ENCODE measurements around the gene BFSP2.

The BFSP2 gene

GRCh38 chr3:133401374-133402135 is 1.7 kb downstream of the BFSP2 start:
- no peaks in the 10 kb centered on the region for H3K27me3 ChIP-seq (ENCODE audit: control insufficient read depth, insufficient read depth, low read length)
- H3K27ac ChIP-seq (ENCODE audit: low read depth, low read length) = no peak overlapping the region
- H3K4me3 ChIP-seq (ENCODE audit: low read depth, low read length) = no peak overlapping the region
- no peaks in the 10 kb centered on the region; the same call in 1 of the 2 replicates for H3K36me3 ChIP-seq (ENCODE audit: control insufficient read depth, insufficient read depth, low read length)
- no peak overlapping the region for H3K9ac ChIP-seq (ENCODE audit: low read depth, low read length)
- H3K9me3 ChIP-seq (ENCODE audit: control insufficient read depth, insufficient read depth, low read length) = no peaks in the 10 kb centered on the region
- no peaks in the 10 kb centered on the region for H3K4me1 ChIP-seq (ENCODE audit: control insufficient read depth, insufficient read depth, low read length)

- H3K9me3 ChIP-seq (ENCODE audit: control insufficient read depth, insufficient read depth, low read length) = no peaks in the 10 kb centered on the region
- H3K4me3 ChIP-seq (ENCODE audit: low read depth, low read length) = no peak overlapping the region
- no peaks in the 10 kb centered on the region for H3K4me1 ChIP-seq (ENCODE audit: control insufficient read depth, insufficient read depth, low read length)
- H3K27me3 ChIP-seq (ENCODE audit: control insufficient read depth, insufficient read depth, low read length) = no peaks in the 10 kb centered on the region
- no peaks in the 10 kb centered on the region for H3K36me3 ChIP-seq (ENCODE audit: control insufficient read depth, insufficient read depth, low read length)
- H3K27ac ChIP-seq (ENCODE audit: low read depth, low read length) = no peak overlapping the region
- H3K9ac ChIP-seq (ENCODE audit: low read depth, low read length) = no peak overlapping the region
Observed at GRCh38 chr3:133404920-133405319, 5.1 kb downstream of the BFSP2 start.

GRCh38 chr3:133408366-133408765 is 8.5 kb downstream of the BFSP2 start:
- H3K9ac ChIP-seq (ENCODE audit: low read depth, low read length) = no peak overlapping the region
- no peaks in the 10 kb centered on the region for H3K4me1 ChIP-seq (ENCODE audit: control insufficient read depth, insufficient read depth, low read length)
- no peak overlapping the region for H3K27ac ChIP-seq (ENCODE audit: low read depth, low read length)
- no peak overlapping the region for H3K4me3 ChIP-seq (ENCODE audit: low read depth, low read length)
- H3K36me3 ChIP-seq (ENCODE audit: control insufficient read depth, insufficient read depth, low read length) = no peaks in the 10 kb centered on the region
- no peaks in the 10 kb centered on the region for H3K9me3 ChIP-seq (ENCODE audit: control insufficient read depth, insufficient read depth, low read length)
- no peaks in the 10 kb centered on the region for H3K27me3 ChIP-seq (ENCODE audit: control insufficient read depth, insufficient read depth, low read length)

- no peak overlapping the region for H3K4me3 ChIP-seq (ENCODE audit: low read depth, low read length)
- no peaks in the 10 kb centered on the region for H3K9me3 ChIP-seq (ENCODE audit: control insufficient read depth, insufficient read depth, low read length)
- H3K9ac ChIP-seq (ENCODE audit: low read depth, low read length) = no peak overlapping the region
- H3K4me1 ChIP-seq (ENCODE audit: control insufficient read depth, insufficient read depth, low read length) = no peaks in the 10 kb centered on the region
- no peaks in the 10 kb centered on the region for H3K27me3 ChIP-seq (ENCODE audit: control insufficient read depth, insufficient read depth, low read length)
- H3K36me3 ChIP-seq (ENCODE audit: control insufficient read depth, insufficient read depth, low read length) = no peaks in the 10 kb centered on the region
- H3K27ac ChIP-seq (ENCODE audit: low read depth, low read length) = no peak overlapping the region
Observed at GRCh38 chr3:133408961-133409360, 9.1 kb downstream of the BFSP2 start.

- H3K27me3 ChIP-seq (ENCODE audit: control insufficient read depth, insufficient read depth, low read length) = no peaks in the 10 kb centered on the region
- H3K9me3 ChIP-seq (ENCODE audit: control insufficient read depth, insufficient read depth, low read length) = no peaks in the 10 kb centered on the region
- H3K4me1 ChIP-seq (ENCODE audit: control insufficient read depth, insufficient read depth, low read length) = no peaks in the 10 kb centered on the region
- H3K36me3 ChIP-seq (ENCODE audit: control insufficient read depth, insufficient read depth, low read length) = no peaks in the 10 kb centered on the region
- H3K9ac ChIP-seq (ENCODE audit: low read depth, low read length) = no peak overlapping the region
- no peak overlapping the region for H3K4me3 ChIP-seq (ENCODE audit: low read depth, low read length)
- H3K27ac ChIP-seq (ENCODE audit: low read depth, low read length) = no peak overlapping the region
Observed at GRCh38 chr3:133410191-133410892, 10.5 kb downstream of the BFSP2 start.

GRCh38 chr3:133412183-133413132 is 12.6 kb downstream of the BFSP2 start:
- Histone ChIP-seq H3K9me3 (ENCODE audit: control insufficient read depth, insufficient read depth, low read length) (no peaks in the 10 kb centered on the region), H3K27me3 (ENCODE audit: control insufficient read depth, insufficient read depth, low read length) (no peaks in the 10 kb centered on the region), H3K36me3 (ENCODE audit: control insufficient read depth, insufficient read depth, low read length) (no peaks in the 10 kb centered on the region), H3K9ac (ENCODE audit: low read depth, low read length) (no peak overlapping the region), H3K27ac (ENCODE audit: low read depth, low read length) (no peak overlapping the region), H3K4me1 (ENCODE audit: control insufficient read depth, insufficient read depth, low read length) (no peaks in the 10 kb centered on the region), H3K4me3 (ENCODE audit: low read depth, low read length) (no peak overlapping the region)

GRCh38 chr3:133413161-133414020 is 13.5 kb downstream of the BFSP2 start:
- H3K9ac ChIP-seq (ENCODE audit: low read depth, low read length) = no peak overlapping the region
- no peaks in the 10 kb centered on the region for H3K9me3 ChIP-seq (ENCODE audit: control insufficient read depth, insufficient read depth, low read length)
- no peak overlapping the region for H3K4me3 ChIP-seq (ENCODE audit: low read depth, low read length)
- no peaks in the 10 kb centered on the region for H3K36me3 ChIP-seq (ENCODE audit: control insufficient read depth, insufficient read depth, low read length)
- no peaks in the 10 kb centered on the region for H3K27me3 ChIP-seq (ENCODE audit: control insufficient read depth, insufficient read depth, low read length)
- H3K4me1 ChIP-seq (ENCODE audit: control insufficient read depth, insufficient read depth, low read length) = no peaks in the 10 kb centered on the region
- H3K27ac ChIP-seq (ENCODE audit: low read depth, low read length) = no peak overlapping the region

- Histone ChIP-seq H3K36me3 (ENCODE audit: control insufficient read depth, insufficient read depth, low read length) (no peaks in the 10 kb centered on the region), H3K9ac (ENCODE audit: low read depth, low read length) (no peak overlapping the region), H3K4me3 (ENCODE audit: low read depth, low read length) (no peak overlapping the region), H3K4me1 (ENCODE audit: control insufficient read depth, insufficient read depth, low read length) (no peaks in the 10 kb centered on the region), H3K9me3 (ENCODE audit: control insufficient read depth, insufficient read depth, low read length) (no peaks in the 10 kb centered on the region), H3K27ac (ENCODE audit: low read depth, low read length) (no peak overlapping the region), H3K27me3 (ENCODE audit: control insufficient read depth, insufficient read depth, low read length) (no peaks in the 10 kb centered on the region)
Observed at GRCh38 chr3:133414021-133414392, 14.2 kb downstream of the BFSP2 start.

GRCh38 chr3:133418361-133418760 is 18.5 kb downstream of the BFSP2 start:
- Histone ChIP-seq H3K36me3 (ENCODE audit: control insufficient read depth, insufficient read depth, low read length) (no peaks in the 10 kb centered on the region), H3K4me1 (ENCODE audit: control insufficient read depth, insufficient read depth, low read length) (no peaks in the 10 kb centered on the region), H3K27me3 (ENCODE audit: control insufficient read depth, insufficient read depth, low read length) (no peaks in the 10 kb centered on the region), H3K9ac (ENCODE audit: low read depth, low read length) (no peak overlapping the region), H3K27ac (ENCODE audit: low read depth, low read length) (no peak overlapping the region), H3K4me3 (ENCODE audit: low read depth, low read length) (no peak overlapping the region), H3K9me3 (ENCODE audit: control insufficient read depth, insufficient read depth, low read length) (no peaks in the 10 kb centered on the region)

- no peak overlapping the region for H3K27ac ChIP-seq (ENCODE audit: low read depth, low read length)
- H3K27me3 ChIP-seq (ENCODE audit: control insufficient read depth, insufficient read depth, low read length) = no peaks in the 10 kb centered on the region
- no peak overlapping the region for H3K4me3 ChIP-seq (ENCODE audit: low read depth, low read length)
- H3K9ac ChIP-seq (ENCODE audit: low read depth, low read length) = no peak overlapping the region
- H3K9me3 ChIP-seq (ENCODE audit: control insufficient read depth, insufficient read depth, low read length) = no peaks in the 10 kb centered on the region
- no peaks in the 10 kb centered on the region for H3K4me1 ChIP-seq (ENCODE audit: control insufficient read depth, insufficient read depth, low read length)
- no peaks in the 10 kb centered on the region for H3K36me3 ChIP-seq (ENCODE audit: control insufficient read depth, insufficient read depth, low read length)
Observed at GRCh38 chr3:133419151-133419909, 19.5 kb downstream of the BFSP2 start.
